CD4-positive, alpha-beta T cell treated with Interleukin-1 beta for 1 hour (primary cell): Measurements from ENCODE around the gene PTPRD.

Experiments used
- DNase-seq, 2 donors: peaks; one replicate each; pipeline ENCODE4 v3.0.0-alpha.2; 2020 to 2022

Gene PTPRD

DNA sequence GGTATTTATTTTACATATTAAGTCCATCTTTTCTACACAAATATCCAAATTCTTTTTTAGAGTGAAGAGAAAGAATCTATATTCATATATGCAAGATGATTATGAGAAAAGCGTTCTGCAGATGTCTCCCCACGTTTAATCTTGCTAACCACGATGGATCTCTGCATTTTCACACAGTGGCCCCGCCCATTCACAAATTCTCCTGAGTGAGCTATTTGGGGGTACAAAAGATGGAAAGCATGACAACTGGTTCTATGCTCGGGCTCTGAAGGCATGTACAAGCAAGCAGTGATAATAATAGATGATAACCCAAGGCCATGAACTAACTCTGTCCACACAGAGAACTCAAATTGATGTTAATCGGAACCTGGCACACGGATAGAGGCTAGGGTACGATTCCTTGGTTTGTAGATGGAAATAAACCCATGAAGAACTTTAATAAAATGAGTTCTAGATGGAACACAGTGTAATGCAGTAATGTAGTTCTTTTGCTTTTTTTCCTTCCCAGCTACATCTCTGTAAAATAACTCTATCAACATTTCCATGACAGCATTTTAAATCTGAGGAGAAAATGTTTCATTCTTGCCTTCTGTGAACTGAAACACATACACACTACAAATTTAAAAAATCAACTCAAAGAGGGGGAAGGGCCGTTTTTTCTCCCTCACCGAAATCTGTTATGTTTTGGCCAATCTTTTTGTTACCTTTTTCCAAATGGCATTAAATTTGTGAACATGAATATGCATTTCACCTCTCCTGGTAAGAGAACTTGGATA lies 1961.5 kb downstream of the PTPRD start:
- DNase-seq = no peak

DNA sequence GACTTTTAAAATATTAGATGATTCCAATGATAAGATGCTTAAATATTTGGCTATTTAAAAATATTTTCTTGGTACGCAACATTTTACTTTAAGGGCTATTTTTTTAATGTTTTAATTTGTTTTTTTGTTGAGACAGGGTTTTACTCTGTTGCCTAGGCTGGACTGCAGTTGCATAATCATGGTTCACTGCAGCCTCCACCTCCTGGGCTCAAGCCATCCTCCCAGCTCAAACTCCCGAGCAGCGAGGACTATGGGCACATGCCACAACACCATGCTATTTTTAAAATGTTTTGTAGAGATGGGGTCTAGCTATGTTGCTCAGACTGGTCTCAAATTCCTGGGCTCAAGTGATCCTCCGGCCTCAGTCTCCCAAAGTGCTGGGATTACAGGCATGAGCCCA lies 1963.0 kb downstream of the PTPRD start:
- no peak for DNase-seq

DNA sequence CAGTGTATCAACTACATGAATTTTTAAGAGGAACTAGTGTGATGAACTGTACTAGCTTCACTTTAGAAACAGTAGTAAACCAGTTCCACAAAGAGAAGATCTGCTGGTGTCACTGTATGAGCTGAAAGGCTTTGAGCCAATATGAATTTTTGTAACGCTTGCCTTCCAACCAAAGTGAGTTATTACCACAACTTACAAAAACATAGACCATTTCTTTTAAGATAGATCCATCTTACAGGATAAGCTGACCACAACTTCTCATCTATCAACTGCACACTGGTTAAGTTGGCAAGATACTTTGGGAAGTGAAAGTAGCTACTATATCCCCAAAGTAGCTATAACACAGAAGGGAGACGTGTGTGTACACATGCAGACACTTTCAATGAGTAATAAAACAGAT lies 1963.6 kb downstream of the PTPRD start:
- no peak for DNase-seq

DNA sequence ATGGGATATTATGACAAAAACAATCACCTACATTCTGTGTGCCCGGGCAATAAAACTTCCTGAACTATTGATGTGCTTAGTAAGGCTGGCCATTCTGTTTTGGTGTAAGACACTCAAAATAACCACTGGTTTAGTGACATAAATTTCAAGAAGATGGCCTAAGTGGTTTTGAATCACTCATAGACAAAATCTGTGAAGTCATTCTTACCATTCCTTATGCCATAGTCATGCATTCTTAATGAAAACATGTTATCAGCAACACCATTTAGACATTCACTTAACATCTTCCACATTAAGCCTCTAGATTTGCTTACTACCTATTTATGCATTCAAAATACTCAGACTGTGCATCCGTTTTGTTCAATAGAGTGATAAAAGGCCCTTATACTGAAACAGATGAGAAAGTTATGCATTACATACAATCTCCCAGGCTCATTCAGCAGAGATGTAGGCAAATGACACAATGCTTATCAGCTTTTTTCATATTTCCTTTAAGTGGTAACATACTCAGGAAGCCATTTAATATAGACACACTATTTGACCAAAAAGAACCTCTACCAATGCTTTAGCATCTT lies 1964.4 kb downstream of the PTPRD start:
- DNase-seq = no peak

DNA sequence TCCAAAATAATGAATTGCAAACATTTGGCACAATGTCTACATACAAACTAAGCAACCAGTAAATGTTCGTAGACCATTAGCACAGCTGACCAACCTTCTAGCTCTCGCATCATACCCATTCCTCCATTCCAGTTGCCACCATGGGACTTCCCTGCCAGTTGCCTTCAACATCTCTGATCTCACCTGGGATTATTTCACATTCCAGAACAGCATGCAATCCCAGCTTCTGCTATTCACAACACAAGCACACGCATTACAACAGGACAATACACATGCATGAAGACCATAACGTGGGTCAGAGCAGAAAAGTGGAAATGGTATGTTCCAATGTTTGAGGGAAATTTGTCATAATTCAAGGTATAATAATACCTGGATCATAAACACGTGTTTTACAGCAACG lies 1965.0 kb downstream of the PTPRD start:
- DNase-seq = no peak

DNA sequence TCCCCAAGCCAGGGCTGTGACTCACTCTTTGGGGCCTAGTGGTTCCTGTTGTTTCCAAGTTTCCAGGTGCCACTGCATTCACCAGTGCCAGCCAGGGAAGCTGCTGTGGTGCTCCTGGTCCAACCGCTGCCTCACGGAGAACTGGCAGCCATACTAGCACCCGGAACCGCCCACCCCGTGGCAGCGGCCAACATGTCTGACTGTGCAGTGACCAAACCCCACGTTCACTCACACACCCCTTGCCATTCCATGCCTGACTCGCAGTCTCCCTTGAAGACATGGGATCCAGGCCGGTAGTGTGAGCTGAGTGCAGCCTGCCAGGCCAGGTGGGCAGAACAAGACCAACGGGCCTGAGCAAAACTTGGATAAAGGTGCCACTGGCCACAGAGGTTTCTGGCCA lies 1968.2 kb downstream of the PTPRD start:
- DNase-seq = no peak

DNA sequence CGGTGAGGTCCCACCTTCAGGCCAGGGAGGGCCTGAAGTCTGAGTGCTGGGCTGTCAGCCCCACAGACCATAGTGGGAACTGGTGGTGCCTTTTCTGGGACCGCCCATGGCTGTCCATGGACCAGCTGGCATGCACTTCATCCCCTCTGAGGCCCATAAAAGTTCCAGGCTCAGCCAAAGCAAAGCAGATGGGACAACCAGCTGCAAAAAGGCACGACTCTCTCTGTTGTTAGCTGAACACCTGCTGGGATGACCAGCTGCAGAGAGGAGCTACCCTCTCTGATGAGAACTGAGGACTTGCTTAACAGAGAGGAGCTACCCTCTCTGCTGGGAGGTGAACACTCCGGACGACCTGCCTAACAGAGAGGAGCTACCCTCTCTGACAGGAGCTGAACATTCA lies 1968.9 kb downstream of the PTPRD start:
- no peak for DNase-seq

DNA sequence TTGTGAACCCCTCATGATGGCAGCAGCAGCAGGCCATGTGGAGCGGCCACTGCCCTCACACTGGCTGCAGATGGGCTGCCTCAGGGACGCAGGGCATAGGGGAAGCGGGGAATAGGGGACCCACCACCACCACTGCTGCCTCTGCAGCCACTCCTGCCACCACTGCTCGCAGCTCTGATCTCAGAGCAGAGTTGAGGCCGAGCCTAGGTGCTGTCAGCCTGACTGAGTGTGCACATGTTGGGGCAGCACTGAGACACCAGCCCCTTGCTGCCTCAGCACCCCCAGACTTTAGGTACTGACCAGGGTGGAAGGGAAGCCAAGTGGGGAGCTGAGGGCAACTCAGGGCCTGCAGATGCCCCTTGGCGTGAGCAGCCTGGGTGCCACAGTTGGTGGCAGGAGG lies 1969.3 kb downstream of the PTPRD start:
- no peak for DNase-seq

DNA sequence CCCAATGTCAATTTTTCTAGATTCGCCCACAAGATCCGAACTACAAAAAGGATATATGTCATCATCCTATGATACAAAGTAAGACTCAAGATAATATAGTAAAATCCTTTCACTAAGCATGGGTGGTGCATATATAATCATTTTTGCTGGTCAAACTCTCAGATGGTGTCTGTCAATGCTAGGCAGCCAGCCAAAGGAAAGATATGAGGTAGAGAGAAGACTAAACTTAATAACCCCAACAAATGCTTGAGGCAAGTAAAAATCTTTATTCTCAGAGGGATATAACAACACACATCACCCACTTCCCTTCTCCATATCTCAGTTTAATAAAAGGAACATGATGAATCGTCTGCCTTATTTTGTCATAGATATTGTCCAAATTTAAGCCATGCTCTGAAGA lies 1972.0 kb downstream of the PTPRD start:
- DNase-seq = no peak

DNA sequence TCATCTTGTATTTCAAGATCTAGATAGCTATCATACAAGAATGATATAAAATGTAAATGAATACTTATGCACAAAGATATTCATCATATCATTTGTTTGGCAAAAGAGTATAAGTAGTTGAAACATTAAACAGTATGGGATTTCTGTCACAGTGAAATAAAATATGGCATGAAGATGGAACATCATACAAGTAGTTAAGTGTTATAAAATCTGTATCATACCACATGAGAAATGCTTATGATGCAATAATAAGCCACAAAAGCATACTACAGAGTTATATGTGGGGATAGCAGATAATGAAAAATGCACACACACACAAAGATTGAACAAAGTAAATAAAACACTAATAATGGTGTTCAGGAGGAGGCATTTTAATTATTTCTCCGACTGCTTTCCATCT lies 1975.2 kb downstream of the PTPRD start:
- DNase-seq = no peak

DNA sequence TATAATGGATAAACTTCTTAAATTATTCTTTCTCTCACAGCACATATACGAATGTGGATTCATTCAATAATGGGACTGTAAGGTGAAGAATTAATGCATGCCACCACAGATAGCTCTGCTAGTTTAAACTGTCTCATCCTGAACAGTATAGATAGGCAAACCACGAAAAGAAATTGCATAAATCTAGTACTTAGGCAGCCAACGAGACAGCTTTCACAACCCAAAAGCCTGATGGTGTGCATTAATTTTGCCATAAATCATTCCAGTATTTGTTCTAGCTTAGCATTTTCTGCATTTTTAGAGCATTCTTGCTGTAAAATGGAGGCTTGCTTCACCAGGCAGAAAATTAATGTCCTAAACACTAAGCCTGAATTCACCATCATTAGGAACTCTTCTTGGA lies 1979.0 kb downstream of the PTPRD start:
- no peak for DNase-seq

DNA sequence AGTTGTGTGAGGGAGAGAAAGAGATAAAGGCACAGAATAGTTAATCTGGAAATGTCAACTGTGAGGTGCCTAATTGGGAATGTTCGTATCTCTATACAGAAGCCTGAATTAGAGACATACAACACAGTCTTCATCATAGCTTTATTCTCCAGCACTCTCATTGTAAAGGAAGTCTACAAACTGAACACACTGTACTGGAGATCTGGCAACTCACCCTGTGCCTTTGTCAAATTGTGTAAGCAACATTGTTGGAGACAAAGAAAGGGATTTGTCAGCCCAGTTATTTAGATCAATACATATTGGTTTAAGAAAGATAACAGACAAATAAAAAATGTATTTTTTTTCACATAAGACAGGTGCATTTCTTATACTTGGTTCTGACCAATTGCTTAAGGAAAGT lies 1980.3 kb downstream of the PTPRD start:
- no peak for DNase-seq

DNA sequence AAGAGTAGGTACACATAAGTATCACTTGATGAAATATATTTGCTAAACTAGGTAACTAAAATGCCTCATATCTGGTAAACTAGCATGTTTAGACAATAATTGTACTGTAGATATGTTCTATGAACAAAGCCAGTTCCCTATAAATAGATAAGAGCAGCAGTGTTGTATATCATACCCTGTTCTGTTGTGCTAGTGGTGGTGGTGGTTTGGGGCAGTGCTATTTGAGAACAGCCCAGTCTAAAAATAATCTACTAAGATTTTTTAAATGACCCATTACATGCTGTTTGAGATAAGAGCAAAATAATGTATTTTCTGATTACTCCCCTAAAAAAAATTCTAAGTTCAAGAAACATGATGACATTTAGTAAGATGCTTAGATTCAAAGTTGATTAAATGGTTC lies 1984.0 kb downstream of the PTPRD start:
- no peak for DNase-seq

DNA sequence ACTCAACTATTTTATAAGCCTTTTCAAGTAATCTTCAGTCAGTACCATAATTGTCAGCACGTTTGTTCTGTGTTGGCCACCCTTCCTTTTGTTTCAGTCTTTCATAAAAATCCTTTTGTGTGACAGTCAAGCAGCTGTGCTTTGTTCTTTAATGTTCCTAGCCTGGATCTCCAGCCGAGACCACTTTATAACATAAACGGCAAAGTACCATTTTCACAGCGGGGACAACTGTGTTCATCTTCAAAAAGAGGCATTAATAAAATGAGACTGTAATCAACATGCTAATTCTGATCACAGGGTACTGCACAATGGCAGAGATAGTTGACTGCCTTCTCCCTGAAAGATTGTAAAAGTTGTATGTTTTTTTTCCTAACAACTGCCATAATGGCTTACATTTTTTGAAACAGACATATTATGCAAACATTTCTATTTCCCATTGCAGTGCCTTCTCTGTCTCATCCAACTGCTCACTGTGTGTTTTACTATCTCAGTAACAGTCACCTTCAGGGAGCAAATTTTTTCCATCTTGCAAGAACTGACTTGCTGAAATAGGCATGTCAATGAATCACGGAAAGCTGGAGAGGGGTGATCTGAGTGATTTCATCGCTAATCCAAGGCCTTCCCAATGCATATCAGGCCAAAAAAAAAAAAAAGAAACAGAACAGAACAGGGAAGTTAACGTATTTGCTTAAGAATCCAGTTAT lies 1984.7 kb downstream of the PTPRD start:
- no peak for DNase-seq

DNA sequence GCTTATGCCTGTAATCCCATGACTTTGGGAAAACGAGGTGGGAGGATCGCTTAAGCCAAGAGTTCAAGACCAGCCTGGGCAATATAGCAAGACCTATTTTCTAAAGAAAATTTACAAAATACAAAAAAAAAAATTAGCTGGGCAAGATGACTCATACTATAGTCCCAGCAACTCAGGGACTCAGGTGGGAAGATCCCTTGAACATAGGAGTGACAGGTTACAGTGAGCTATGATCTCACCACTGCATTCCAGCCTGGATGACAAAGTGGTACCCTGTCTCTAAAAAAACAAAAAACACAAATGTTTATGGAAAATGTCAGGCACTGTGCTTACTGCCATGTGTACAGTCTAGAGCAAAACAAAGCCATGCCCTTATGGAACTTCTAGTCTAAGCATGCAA lies 1989.9 kb downstream of the PTPRD start:
- DNase-seq = no peak

DNA sequence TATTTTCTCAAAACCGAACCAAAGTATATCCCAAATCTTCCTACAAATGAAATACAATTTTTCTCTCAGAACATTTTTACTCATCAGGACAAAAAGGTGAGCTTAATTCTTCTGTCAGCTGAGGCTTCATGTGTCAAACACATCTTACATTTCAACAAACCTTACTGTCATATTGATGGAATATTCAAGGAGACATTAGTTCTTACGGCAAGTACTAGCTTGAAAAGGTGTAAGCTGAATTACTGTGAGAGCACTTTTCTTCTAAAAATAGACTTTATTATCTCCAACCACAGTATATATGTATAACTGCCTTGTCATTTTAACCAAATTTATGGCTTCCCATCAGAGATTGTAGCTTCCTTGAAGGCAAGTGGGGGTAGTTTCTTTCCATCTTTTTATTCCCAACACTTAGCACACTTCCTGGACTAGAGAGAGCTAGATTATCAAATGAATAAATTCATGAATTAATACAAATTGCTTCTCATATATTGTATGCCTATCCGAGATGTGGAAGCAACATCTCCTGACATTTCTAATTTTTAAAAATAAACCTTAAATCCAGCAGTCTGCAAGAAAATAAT lies 1990.5 kb downstream of the PTPRD start:
- no peak for DNase-seq

DNA sequence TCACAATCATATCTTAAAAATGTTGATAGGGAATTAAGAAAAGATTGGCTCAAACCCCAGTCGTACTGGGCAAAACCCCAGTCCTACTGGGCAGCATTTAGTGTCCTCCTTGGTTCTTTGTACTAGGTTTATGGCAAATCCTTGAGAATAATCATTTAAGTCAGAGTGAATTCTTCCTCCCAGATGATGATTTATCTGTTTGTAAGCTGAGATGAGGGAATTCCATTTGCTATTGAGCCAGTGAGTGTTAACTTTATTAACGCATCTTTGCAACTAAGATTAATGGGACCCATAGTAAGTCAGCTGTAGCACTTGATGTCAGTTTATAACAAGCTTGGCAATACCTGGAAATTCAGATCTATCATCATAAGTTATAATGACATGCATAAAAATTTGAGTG lies 1991.4 kb downstream of the PTPRD start:
- no peak for DNase-seq

DNA sequence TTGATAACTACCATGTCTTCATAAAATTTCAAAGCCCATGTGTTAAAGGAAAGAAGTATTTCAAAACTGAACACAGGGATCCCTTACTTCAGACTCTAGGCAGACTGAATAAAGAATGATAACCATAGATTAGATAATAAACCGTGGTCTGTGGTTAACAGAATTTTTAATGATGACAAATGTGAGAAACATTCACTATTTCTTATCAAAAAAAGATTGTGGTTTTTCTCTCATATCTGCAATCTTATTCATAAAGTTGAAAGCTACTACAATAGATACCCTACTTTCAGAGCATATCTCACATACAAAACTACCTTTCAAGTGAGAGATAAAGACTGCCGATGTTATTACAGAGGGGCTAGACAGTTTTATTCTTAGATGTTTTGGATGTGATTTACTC lies 1996.4 kb downstream of the PTPRD start:
- DNase-seq = no peak

DNA sequence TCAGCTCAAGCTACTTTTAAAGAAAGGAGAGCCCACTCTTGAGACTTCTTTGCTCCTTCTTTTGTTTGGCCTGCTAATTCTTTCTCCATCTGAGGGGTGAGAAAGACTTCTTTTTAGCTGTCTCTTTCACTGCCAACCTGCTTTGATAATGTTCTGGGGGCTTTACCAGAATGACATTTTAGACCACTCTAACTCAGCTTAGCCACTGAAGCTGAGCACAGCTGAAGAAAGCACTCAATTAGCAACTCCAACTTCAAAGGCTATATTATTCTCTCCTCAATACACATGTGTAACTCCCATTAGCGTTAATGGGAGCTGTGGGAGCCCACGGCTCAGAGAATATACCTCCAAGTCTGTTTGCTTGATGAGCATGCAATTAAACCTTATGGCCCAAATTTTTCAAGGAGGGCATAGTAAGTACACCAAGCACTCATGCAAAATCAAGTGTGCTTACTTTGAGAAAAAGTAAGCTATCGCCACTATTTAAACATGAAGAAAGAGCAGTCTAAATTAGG lies 1997.8 kb downstream of the PTPRD start:
- DNase-seq = no peak

DNA sequence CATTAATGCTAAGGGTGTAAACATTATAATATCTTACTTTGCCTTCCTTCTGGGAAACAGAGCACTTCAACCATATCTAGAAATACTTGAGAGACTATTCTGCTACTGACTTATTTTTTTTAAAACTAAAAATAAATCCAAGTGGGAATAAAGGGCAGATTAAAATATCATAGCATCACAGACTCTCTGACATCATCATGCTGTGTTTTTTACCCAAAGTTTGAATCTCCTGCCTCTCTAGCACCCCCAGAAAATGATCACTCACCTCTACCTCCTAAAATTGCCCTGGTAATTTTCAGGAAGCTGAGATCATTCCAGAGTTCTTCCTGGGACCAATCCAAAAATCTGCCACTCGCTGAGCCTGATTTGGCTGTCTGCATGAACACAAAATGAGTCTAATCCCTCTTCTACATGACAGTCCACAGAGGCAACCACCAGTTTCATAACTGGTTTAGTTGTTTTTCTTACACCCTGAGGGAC lies 1999.4 kb downstream of the PTPRD start:
- no peak for DNase-seq

DNA sequence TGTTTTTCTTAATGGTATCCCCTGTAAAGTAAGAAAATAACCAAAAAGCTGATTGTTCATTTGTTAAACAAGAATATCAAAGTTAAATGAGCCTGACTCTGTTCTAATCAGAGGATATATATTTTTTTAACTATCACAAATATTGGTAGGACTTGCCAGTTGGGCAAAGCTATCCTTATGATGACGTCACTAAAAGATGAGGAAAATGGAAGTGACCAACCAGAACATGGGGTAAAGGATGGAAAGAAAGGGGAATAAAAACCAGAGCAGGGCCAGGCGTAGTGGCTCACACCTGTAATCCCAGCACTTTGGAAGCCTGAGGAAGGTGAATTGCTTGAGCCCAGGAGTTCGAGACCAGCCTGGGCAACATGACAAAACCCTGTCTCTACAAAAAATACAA lies 2001.6 kb downstream of the PTPRD start:
- DNase-seq = no peak

DNA sequence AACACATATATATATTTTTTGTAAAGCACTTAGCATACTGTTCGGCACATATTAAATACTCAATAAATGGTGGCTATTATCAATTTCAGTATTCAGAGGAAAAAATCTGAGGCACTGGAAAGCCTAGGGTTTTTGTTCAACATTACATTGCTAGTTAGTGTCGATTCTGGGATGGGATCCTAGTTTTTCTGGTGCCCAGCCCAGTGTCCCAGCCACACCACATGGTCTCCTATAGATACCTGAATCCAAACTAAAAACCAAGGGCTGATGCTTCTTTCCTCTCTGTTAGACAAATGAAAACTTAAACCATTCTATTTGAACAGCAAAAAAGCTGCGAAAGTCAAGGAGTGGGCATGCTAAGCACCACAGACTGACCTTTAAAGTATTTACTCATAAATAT lies 2002.5 kb downstream of the PTPRD start:
- DNase-seq = no peak

DNA sequence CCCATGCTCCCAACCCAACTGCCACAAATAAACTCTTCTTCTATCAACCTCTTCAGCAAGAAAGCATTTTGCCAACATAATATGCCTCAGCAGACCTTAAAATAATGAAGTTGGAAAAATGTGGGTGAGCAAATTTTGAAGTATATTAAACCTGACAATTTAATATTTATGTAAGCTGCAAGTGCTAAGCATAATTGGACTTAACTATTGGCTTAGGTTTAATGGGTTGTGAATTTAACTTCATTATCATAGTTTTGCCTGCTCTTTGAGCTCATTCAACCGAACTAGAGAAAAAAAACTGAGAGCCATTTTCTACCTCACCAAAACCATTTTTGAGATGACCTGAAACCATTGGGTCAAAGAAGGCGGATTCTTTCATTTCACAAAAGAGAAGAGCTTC lies 2007.7 kb downstream of the PTPRD start:
- no peak for DNase-seq

DNA sequence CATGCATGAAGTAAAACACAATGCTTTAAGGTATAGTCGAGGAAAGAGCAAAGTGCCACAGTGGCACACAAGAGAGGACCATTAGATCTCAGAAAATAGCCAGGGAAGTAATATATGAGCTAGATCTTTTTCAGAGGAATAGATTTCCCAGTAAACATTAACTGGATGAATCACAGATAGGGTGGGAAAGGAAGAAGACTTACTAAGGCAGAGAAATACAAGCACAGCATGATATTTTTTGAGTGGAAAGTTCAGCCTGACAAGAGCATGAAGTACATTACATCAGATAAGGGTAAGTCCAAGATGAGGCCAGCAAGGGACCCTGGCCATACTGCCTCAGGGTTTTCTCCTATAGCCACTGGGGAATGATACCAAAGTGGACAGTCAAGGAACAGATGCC lies 2008.6 kb downstream of the PTPRD start:
- DNase-seq = no peak
